Stimulated activated memory B cell treated with anti-CD40 and anti-IgM and Interleukin-4, amounts not matched to agents 10 μg/mL and 1 μg/mL and 100 μg/mL, for 72 hours (primary cell): Measurements from ENCODE around the gene MYRFL.

Experiments used
- ATAC-seq: fragments of 150-1000 bp; cut with Tn5 transposase; 2 replicates; pipeline ENCODE4 v1.10.0; 2021
- H3K27ac Mint-ChIP-seq: one replicate; pipeline ENCODE4 v1.8.0; 2022; ENCODE audit warnings: mild to moderate bottlenecking, mixed read lengths
- H3K27me3 Mint-ChIP-seq: one replicate; pipeline ENCODE4 v1.8.0; 2022; ENCODE audit warnings: mixed read lengths
- H3K36me3 Mint-ChIP-seq: one replicate; pipeline ENCODE4 v1.8.0; 2022; ENCODE audit warnings: mixed read lengths
- H3K4me1 Mint-ChIP-seq: one replicate; pipeline ENCODE4 v1.8.0; 2022; ENCODE audit warnings: mixed read lengths
- H3K4me3 Mint-ChIP-seq: one replicate; pipeline ENCODE4 v1.8.0; 2022; ENCODE audit warnings: mild to moderate bottlenecking, moderate library complexity, mixed read lengths
- H3K9me3 Mint-ChIP-seq: one replicate; pipeline ENCODE4 v1.8.0; 2022; ENCODE audit warnings: mixed read lengths

MYRFL gene

GRCh38 chr12:69874606-69875005, 49.6 kb downstream of the MYRFL start:
- no peak overlapping the region for H3K4me3 Mint-ChIP-seq
- no peak overlapping the region for H3K27ac Mint-ChIP-seq
- H3K27me3 Mint-ChIP-seq: peaks cover 39% of the 10 kb centered on the region
- H3K4me1 Mint-ChIP-seq: peaks cover 9% of the 10 kb centered on the region
- ATAC-seq: no peak
- no peaks in the 10 kb centered on the region for H3K9me3 Mint-ChIP-seq
- H3K36me3 Mint-ChIP-seq: no peaks in the 10 kb centered on the region

- Mint-ChIP-seq H3K27me3 (peaks cover 39% of the 10 kb centered on the region), H3K9me3 (no peaks in the 10 kb centered on the region), H3K36me3 (no peaks in the 10 kb centered on the region), H3K4me3 (no peak overlapping the region), H3K4me1 (peaks cover 10% of the 10 kb centered on the region), H3K27ac (no peak overlapping the region)
- no peak for ATAC-seq
These were observed 50.4 kb downstream of the MYRFL start for GRCh38 chr12:69875416-69875935.

GRCh38 chr12:69879007-69879960, 54.3 kb downstream of the MYRFL start:
- Mint-ChIP-seq H3K4me3 (no peak overlapping the region), H3K27ac (no peak overlapping the region)

GRCh38 chr12:69880571-69880970, 55.5 kb downstream of the MYRFL start:
- Mint-ChIP-seq H3K27ac (no peak overlapping the region), H3K27me3 (peaks cover 37% of the 10 kb centered on the region), H3K4me1 (peaks cover 10% of the 10 kb centered on the region), H3K9me3 (no peaks in the 10 kb centered on the region), H3K36me3 (no peaks in the 10 kb centered on the region), H3K4me3 (no peak overlapping the region)
- no peak for ATAC-seq

More at GRCh38 chr12:69879007-69879960, 54.3 kb downstream of the MYRFL start:
- ATAC-seq: peak; percentile 81
- Mint-ChIP-seq H3K4me1 (peaks cover 10% of the 10 kb centered on the region), H3K9me3 (no peaks in the 10 kb centered on the region), H3K27me3 (peaks cover 37% of the 10 kb centered on the region), H3K36me3 (no peaks in the 10 kb centered on the region)

GRCh38 chr12:69881771-69882170, 56.7 kb downstream of the MYRFL start:
- H3K9me3 Mint-ChIP-seq: no peaks in the 10 kb centered on the region
- peaks cover 26% of the 10 kb centered on the region for H3K27me3 Mint-ChIP-seq
- H3K27ac Mint-ChIP-seq: no peak overlapping the region
- no peak for ATAC-seq
- H3K4me3 Mint-ChIP-seq: no peak overlapping the region
- H3K36me3 Mint-ChIP-seq: no peaks in the 10 kb centered on the region
- H3K4me1 Mint-ChIP-seq: peaks cover 10% of the 10 kb centered on the region

- peaks cover 4% of the 10 kb centered on the region for H3K4me1 Mint-ChIP-seq
- no peak overlapping the region for H3K4me3 Mint-ChIP-seq
These were observed 59.4 kb downstream of the MYRFL start for GRCh38 chr12:69884386-69884785.

GRCh38 chr12:69885658-69886057, 60.6 kb downstream of the MYRFL start:
- Mint-ChIP-seq H3K9me3 (no peaks in the 10 kb centered on the region), H3K36me3 (no peaks in the 10 kb centered on the region), H3K27me3 (no peaks in the 10 kb centered on the region), H3K4me3 (no peak overlapping the region), H3K4me1 (no peaks in the 10 kb centered on the region), H3K27ac (no peak overlapping the region)
- ATAC-seq: no peak

More at GRCh38 chr12:69884386-69884785, 59.4 kb downstream of the MYRFL start:
- Mint-ChIP-seq H3K36me3 (no peaks in the 10 kb centered on the region), H3K9me3 (no peaks in the 10 kb centered on the region), H3K27ac (no peak overlapping the region), H3K27me3 (peaks cover 7% of the 10 kb centered on the region)
- no peak for ATAC-seq

GRCh38 chr12:69886109-69886508, 61.1 kb downstream of the MYRFL start:
- no peak for ATAC-seq
- no peak overlapping the region for H3K4me3 Mint-ChIP-seq
- peaks cover under 1% of the 10 kb centered on the region for H3K27me3 Mint-ChIP-seq
- no peaks in the 10 kb centered on the region for H3K9me3 Mint-ChIP-seq
- H3K27ac Mint-ChIP-seq: no peak overlapping the region
- H3K4me1 Mint-ChIP-seq: no peaks in the 10 kb centered on the region
- H3K36me3 Mint-ChIP-seq: no peaks in the 10 kb centered on the region

GRCh38 chr12:69886715-69887114, 61.7 kb downstream of the MYRFL start:
- Mint-ChIP-seq H3K27ac (no peak overlapping the region), H3K9me3 (no peaks in the 10 kb centered on the region), H3K36me3 (no peaks in the 10 kb centered on the region), H3K4me3 (no peak overlapping the region), H3K27me3 (peaks cover 7% of the 10 kb centered on the region), H3K4me1 (no peaks in the 10 kb centered on the region)
- ATAC-seq: no peak

GRCh38 chr12:69888901-69889300, 63.9 kb downstream of the MYRFL start:
- Mint-ChIP-seq H3K9me3 (no peaks in the 10 kb centered on the region), H3K4me3 (no peak overlapping the region), H3K27me3 (peaks cover 9% of the 10 kb centered on the region), H3K4me1 (no peaks in the 10 kb centered on the region), H3K27ac (no peak overlapping the region), H3K36me3 (no peaks in the 10 kb centered on the region)
- ATAC-seq: no peak

GRCh38 chr12:69894800-69895383, 69.9 kb downstream of the MYRFL start:
- no peak for ATAC-seq
- Mint-ChIP-seq H3K4me3 (no peak overlapping the region), H3K27me3 (peaks cover 9% of the 10 kb centered on the region), H3K27ac (no peak overlapping the region), H3K9me3 (no peaks in the 10 kb centered on the region), H3K36me3 (no peaks in the 10 kb centered on the region), H3K4me1 (no peaks in the 10 kb centered on the region)

GRCh38 chr12:69896653-69897381, 71.8 kb downstream of the MYRFL start:
- no peaks in the 10 kb centered on the region for H3K9me3 Mint-ChIP-seq
- ATAC-seq: no peak
- H3K27me3 Mint-ChIP-seq: peaks cover 1% of the 10 kb centered on the region
- H3K4me1 Mint-ChIP-seq: no peaks in the 10 kb centered on the region
- no peak overlapping the region for H3K27ac Mint-ChIP-seq
- H3K36me3 Mint-ChIP-seq: no peaks in the 10 kb centered on the region
- H3K4me3 Mint-ChIP-seq: no peak overlapping the region

GRCh38 chr12:69897744-69898143, 72.7 kb downstream of the MYRFL start:
- H3K4me1 Mint-ChIP-seq: no peaks in the 10 kb centered on the region
- H3K9me3 Mint-ChIP-seq: no peaks in the 10 kb centered on the region
- no peaks in the 10 kb centered on the region for H3K36me3 Mint-ChIP-seq
- no peak overlapping the region for H3K27ac Mint-ChIP-seq
- no peak overlapping the region for H3K4me3 Mint-ChIP-seq
- H3K27me3 Mint-ChIP-seq: no peaks in the 10 kb centered on the region
- ATAC-seq: no peak

- no peak overlapping the region for H3K4me3 Mint-ChIP-seq
- no peak for ATAC-seq
- no peaks in the 10 kb centered on the region for H3K27me3 Mint-ChIP-seq
- H3K9me3 Mint-ChIP-seq: no peaks in the 10 kb centered on the region
- no peaks in the 10 kb centered on the region for H3K4me1 Mint-ChIP-seq
- H3K27ac Mint-ChIP-seq: no peak overlapping the region
- no peaks in the 10 kb centered on the region for H3K36me3 Mint-ChIP-seq
These were observed 73.2 kb downstream of the MYRFL start for GRCh38 chr12:69898236-69898635.

GRCh38 chr12:69900720-69901131, 75.7 kb downstream of the MYRFL start:
- no peaks in the 10 kb centered on the region for H3K27me3 Mint-ChIP-seq
- H3K27ac Mint-ChIP-seq: no peak overlapping the region
- peak; percentile 56 for ATAC-seq
- H3K9me3 Mint-ChIP-seq: no peaks in the 10 kb centered on the region
- H3K4me3 Mint-ChIP-seq: no peak overlapping the region
- peaks cover under 1% of the 10 kb centered on the region for H3K4me1 Mint-ChIP-seq
- H3K36me3 Mint-ChIP-seq: no peaks in the 10 kb centered on the region
